HG02759 (cell line): ENCODE results near the gene STIMATE.

Experiments
- ATAC-seq: cut with Tn5 transposase; IDR thresholded peaks from one replicate; pipeline ENCODE4 v1.9.1; 2021; ENCODE audit warnings: mild to moderate bottlenecking, moderate library complexity; ENCODE audit not compliant: unreplicated experiment

The STIMATE gene

DNA sequence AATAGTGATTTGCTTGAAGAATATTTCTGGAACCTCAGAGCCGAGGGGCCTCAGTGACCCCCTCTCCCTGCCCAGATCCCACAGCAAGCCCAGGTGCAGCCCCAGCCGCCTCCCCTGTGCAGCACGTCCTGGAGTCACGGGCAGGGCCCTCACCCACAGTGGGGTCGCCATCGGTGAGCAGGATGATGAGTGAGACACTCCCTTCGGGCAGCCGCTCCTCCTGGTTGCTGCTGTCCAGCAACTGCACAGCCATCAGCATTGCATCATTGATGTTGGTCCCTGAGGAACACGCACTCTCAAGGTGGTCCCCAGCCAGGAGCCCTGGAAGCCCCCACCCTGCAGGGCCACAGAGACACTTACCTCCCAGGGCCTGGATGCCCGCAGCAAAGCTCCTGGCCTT is 73.3 kb downstream of the STIMATE start:
- no peak for ATAC-seq

DNA sequence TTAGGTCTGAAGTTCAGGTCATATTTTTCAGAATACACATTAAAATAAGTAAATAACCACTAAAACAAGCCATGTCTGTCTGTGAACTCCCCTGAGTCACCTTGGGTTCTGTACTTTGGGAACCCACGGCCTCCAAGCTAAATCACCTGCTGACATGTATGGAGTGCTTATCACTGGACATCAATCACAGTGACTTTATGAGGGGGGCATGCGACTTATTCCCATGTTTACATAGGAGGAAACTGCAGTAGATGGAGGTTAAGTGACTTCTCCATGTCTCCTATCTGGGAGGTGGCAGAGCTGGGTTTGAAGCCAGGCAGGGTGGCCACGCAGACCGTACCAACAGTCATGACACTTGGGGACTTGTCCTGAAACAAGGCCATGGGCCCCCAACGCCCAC is 75.0 kb downstream of the STIMATE start:
- ATAC-seq, result no peak

- ATAC-seq, result no peak
These were observed 76.6 kb downstream of the STIMATE start for GRCh38 chr3:52820736-52821135.

DNA sequence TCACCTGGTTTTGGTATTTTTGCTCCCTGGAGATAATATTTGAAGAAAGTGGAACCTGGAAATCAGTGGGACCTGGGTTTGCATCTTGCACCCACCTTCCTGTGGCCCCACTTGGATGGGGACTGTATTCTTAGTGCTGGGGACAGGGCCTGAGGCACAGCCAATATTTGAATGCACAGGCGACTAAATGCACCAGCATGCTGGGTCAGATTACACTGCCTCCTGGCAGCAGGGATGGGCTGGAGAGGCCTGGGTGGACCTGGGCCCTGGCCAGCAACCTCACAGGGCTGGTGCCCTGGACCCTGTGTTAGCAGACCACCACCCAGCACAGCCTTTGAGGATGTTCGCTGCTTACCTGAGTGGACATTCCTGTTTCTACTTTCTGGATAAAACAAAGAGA is 77.4 kb downstream of the STIMATE start:
- ATAC-seq, result no peak

DNA sequence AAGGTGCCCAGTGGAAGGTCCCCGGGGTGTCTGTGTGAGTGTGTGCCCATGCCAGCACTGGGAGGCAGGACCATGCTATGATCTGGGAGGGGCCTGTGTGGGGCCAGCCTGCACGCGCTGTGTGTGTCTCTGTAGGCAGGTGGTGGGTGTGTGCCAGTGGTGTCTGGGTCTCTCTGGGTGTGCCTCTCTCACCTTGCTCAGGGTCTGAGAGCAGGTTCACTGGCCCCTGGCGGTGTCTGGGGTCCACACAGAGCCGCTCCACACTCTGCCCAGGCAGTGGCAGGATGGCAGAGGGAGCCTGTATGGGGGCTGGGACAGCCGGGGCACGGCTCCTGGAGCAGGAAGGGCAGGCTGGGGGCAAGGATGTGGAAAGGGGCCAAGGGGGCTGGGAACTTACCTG is 79.5 kb downstream of the STIMATE start:
- no peak for ATAC-seq

- no peak for ATAC-seq
These were observed 80.1 kb downstream of the STIMATE start for GRCh38 chr3:52817221-52817620.

GRCh38 chr3:52816654-52817053 is 80.7 kb downstream of the STIMATE start:
- ATAC-seq, result no peak

DNA sequence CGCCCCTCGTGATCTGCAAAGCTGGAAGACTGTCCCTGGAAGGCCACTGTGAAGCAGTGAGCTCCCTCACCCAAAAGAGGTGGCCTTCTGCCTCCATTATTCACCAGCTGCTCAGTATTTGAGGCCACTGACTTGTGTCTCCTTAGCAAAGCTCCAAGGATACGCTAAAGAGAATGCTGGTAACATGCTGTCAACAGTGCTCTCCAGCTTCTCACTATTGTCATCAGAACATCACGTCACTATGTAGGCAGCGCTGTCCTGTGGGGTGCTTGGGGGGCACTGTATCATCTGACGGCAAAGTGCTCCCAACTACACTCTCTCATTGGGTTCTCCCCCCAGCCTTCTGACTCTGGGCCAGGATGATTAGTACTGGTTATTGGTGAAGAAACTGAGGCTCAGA is 81.1 kb downstream of the STIMATE start:
- no peak for ATAC-seq

GRCh38 chr3:52813810-52814209 is 83.5 kb downstream of the STIMATE start:
- ATAC-seq, result no peak

DNA sequence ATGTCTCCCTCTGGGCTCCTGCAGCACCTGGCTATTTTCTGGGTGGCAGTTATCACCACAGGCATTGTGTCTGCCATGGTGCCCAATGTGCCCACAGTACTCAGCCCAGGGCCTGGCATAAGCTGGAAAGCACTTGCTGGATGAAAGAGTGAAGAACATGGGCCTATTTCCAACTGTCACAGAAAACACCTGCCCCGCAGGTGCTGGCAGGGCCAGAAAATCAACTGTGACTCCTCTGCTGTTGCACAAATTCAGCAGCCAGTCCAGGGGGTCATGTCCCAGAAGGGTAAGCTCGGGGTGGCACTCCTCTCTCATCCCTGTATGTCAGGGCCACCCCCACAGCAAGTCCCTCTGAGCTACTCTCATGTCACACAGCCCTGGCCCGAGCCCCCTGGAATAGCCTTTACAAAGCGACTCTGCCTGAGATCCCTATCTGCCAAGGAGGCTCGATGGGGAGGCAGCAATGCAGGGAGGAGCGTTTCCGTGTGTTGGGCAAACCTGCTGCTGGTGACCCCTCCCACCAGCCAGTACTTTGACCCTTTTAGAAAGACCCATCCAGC is 85.8 kb downstream of the STIMATE start:
- no peak for ATAC-seq

DNA sequence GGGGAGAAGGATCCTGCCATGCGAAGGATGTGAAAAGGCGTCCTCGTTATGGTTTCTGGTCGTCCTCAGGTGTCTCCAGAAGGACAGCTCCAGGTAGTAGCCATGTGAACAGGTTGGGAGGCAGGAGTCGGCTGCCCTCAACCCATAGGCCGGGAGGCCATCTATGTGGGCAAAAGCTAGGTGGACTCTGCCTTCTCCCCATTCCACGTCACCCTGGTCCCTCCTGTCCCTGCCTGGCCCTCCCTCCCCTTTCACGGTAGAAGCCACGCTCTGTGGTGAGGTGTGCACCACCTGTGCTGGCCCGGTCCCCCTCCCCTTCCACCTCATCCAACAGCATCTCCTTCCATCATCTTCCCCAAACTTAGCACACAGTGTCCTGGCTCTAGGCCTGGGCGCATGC is 86.4 kb downstream of the STIMATE start:
- ATAC-seq, result no peak

GRCh38 chr3:52809662-52810377 is 87.5 kb downstream of the STIMATE start:
- ATAC-seq, result no peak

- ATAC-seq, result no peak
These were observed 88.2 kb downstream of the STIMATE start for GRCh38 chr3:52809149-52809548.

- ATAC-seq, result no peak
These were observed 91.9 kb downstream of the STIMATE start for GRCh38 chr3:52805270-52806039.

- no peak for ATAC-seq
These were observed 95.5 kb downstream of the STIMATE start for GRCh38 chr3:52801839-52802238.

- no peak for ATAC-seq
These were observed 97.3 kb downstream of the STIMATE start for GRCh38 chr3:52800079-52800478.

DNA sequence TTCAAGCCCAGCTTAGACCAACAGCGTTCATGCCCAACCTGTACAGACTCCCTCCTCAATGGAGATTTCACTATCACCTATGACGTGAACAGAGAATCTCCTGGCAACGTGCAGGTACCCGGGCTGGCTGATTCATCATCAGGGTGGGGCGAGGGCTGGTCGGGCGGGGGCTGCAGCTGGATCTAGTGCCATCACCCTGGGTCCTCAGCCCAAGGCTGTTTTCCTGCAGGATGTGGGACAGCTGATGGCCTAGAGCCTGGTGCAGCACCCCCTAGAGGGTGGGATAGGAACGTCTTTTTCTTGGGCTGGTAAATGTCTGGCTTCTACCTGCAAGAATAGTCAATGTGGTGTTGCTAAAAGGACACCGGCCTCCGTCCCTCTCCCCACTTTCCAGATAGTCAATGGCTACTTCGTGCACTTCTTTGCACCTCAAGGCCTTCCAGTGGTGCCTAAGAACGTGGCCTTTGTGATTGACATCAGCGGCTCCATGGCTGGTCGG is 98.3 kb downstream of the STIMATE start:
- no peak for ATAC-seq

- no peak for ATAC-seq
These were observed 98.9 kb downstream of the STIMATE start for GRCh38 chr3:52798376-52798977.

GRCh38 chr3:52796411-52796810 is 100.9 kb downstream of the STIMATE start:
- ATAC-seq, result no peak

GRCh38 chr3:52795298-52795900 is 101.9 kb downstream of the STIMATE start:
- ATAC-seq, result no peak

GRCh38 chr3:52794612-52795099 is 102.7 kb downstream of the STIMATE start, which contains the start of gene ITIH3:
Gene ITIH3 (plus strand): TSS chr3:52794796. CDS start chr3:52794804, 8 bp downstream.
- no peak for ATAC-seq
